WTC11 (cell line): ENCODE results near the gene POLR2A.

ENCODE experiments used
- ETV6 ChIP-seq: sonication (generic); formaldehyde crosslinking; IDR thresholded peaks from 2 replicates; pipeline ENCODE4 v1.8.1; 2022; ENCODE audit warnings: mild to moderate bottlenecking, missing genetic modification reagents
- NFYB ChIP-seq: sonication (generic); formaldehyde crosslinking; conservative IDR thresholded peaks from 2 replicates; pipeline ENCODE4 v1.8.0; 2022; ENCODE audit warnings: low read depth, missing genetic modification reagents
- NR2C2 ChIP-seq: sonication (generic); formaldehyde crosslinking; IDR thresholded peaks from 2 replicates; pipeline ENCODE4 v1.8.0; 2022; ENCODE audit warnings: mild to moderate bottlenecking, missing genetic modification reagents
- RELA ChIP-seq: sonication (generic); formaldehyde crosslinking; IDR thresholded peaks from 2 replicates; pipeline ENCODE4 v1.8.1; 2022; ENCODE audit warnings: missing genetic modification reagents, mild to moderate bottlenecking, borderline replicate concordance
- TCF7 ChIP-seq: sonication (generic); formaldehyde crosslinking; IDR thresholded peaks from 2 replicates; pipeline ENCODE4 v1.8.0; 2022; ENCODE audit warnings: mild to moderate bottlenecking, low read depth, missing genetic modification reagents, moderate library complexity
- TF ChIP-seq, protein P1 (sequence below): fragments of 200-600 bp; IDR thresholded peaks from 2 replicates; pipeline ENCODE4 v1.8.0; 2022; ENCODE audit warnings: antibody characterized with exemption
- TF ChIP-seq, protein P2 (sequence below): sonication (generic); formaldehyde crosslinking; IDR thresholded peaks from 2 replicates; pipeline ENCODE4 v1.8.1; 2023; ENCODE audit warnings: mild to moderate bottlenecking, missing genetic modification reagents, borderline replicate concordance
- TF ChIP-seq, protein P3 (sequence below): sonication (generic); formaldehyde crosslinking; conservative IDR thresholded peaks from 2 replicates; pipeline ENCODE4 v1.8.1; 2022; ENCODE audit warnings: mild to moderate bottlenecking, missing genetic modification reagents

DNA sequence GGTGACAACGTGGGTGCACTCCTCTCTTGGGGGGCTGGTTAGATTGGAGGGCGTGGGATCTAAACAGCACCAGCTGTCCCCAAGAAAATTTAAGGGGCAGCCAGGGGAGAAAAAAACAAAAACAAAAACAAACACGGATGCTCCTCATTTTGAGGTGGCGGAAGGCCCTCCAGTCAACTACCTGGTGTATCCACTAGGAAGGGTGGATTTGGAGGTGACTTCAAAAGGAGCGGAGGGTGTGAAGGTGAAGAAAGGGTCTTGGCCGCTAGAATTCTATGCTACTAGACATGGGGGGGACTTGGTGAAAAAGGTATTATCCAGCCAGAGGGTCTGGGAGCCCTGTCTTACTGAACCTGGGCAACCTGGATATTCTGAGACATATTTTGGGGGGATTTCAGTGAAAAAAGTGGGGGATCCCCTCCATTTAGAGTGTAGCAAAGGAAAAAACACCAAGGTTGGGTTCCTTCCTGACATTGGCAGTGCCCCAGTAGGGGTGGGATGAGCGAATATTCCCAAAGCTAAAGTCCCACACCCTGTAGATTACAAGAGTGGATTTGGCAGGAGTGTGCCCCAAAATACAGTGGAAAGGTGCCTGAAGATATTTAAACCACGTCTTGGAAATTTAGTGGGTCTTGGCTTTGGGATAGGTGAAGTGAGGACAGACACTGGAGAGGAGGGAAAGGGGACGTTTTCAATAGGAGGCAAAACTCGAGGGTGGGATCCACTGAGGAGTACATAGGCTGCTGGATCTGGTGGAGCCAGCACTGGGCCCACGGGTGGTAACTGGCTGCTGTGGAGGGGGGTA lies 45.3 kb upstream of the POLR2A start:
- TF ChIP-seq, protein P1, sequence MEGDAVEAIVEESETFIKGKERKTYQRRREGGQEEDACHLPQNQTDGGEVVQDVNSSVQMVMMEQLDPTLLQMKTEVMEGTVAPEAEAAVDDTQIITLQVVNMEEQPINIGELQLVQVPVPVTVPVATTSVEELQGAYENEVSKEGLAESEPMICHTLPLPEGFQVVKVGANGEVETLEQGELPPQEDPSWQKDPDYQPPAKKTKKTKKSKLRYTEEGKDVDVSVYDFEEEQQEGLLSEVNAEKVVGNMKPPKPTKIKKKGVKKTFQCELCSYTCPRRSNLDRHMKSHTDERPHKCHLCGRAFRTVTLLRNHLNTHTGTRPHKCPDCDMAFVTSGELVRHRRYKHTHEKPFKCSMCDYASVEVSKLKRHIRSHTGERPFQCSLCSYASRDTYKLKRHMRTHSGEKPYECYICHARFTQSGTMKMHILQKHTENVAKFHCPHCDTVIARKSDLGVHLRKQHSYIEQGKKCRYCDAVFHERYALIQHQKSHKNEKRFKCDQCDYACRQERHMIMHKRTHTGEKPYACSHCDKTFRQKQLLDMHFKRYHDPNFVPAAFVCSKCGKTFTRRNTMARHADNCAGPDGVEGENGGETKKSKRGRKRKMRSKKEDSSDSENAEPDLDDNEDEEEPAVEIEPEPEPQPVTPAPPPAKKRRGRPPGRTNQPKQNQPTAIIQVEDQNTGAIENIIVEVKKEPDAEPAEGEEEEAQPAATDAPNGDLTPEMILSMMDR: no peak
- TF ChIP-seq, protein P2, sequence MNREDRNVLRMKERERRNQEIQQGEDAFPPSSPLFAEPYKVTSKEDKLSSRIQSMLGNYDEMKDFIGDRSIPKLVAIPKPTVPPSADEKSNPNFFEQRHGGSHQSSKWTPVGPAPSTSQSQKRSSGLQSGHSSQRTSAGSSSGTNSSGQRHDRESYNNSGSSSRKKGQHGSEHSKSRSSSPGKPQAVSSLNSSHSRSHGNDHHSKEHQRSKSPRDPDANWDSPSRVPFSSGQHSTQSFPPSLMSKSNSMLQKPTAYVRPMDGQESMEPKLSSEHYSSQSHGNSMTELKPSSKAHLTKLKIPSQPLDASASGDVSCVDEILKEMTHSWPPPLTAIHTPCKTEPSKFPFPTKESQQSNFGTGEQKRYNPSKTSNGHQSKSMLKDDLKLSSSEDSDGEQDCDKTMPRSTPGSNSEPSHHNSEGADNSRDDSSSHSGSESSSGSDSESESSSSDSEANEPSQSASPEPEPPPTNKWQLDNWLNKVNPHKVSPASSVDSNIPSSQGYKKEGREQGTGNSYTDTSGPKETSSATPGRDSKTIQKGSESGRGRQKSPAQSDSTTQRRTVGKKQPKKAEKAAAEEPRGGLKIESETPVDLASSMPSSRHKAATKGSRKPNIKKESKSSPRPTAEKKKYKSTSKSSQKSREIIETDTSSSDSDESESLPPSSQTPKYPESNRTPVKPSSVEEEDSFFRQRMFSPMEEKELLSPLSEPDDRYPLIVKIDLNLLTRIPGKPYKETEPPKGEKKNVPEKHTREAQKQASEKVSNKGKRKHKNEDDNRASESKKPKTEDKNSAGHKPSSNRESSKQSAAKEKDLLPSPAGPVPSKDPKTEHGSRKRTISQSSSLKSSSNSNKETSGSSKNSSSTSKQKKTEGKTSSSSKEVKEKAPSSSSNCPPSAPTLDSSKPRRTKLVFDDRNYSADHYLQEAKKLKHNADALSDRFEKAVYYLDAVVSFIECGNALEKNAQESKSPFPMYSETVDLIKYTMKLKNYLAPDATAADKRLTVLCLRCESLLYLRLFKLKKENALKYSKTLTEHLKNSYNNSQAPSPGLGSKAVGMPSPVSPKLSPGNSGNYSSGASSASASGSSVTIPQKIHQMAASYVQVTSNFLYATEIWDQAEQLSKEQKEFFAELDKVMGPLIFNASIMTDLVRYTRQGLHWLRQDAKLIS (CRISPR knock-in tag): no peak
- no peak for TF ChIP-seq NFYB (CRISPR knock-in tag)
- TF ChIP-seq ETV6 (CRISPR knock-in tag): no peak
- TF ChIP-seq NR2C2 (CRISPR knock-in tag): no peak
- no peak for TF ChIP-seq TCF7 (CRISPR knock-in tag)
- TF ChIP-seq RELA (CRISPR knock-in tag): no peak
- TF ChIP-seq, protein P3, sequence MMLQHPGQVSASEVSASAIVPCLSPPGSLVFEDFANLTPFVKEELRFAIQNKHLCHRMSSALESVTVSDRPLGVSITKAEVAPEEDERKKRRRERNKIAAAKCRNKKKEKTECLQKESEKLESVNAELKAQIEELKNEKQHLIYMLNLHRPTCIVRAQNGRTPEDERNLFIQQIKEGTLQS (CRISPR knock-in tag): no peak
